GM21737 (cell line): Measurements from ENCODE around the gene ZNF527.
"Not testable (repeated sequence)": the region's sequence is repeated elsewhere in the genome, so short reads cannot be mapped to it uniquely, and the experiment has no call there.

Experiments
- ATAC-seq: cut with Tn5 transposase; IDR thresholded peaks from one replicate; pipeline ENCODE4 v1.9.1; 2021; ENCODE audit warnings: mild to moderate bottlenecking, moderate library complexity; ENCODE audit not compliant: unreplicated experiment

The ZNF527 gene

GRCh38 chr19:37370880-37371661 is at the start of gene ZNF527:
Gene ZNF527, plus strand, starts transcription at chr19:37371099. Its CDS starts 3,100 bp downstream, at chr19:37374199.
- ATAC-seq: peak; percentile 94

DNA sequence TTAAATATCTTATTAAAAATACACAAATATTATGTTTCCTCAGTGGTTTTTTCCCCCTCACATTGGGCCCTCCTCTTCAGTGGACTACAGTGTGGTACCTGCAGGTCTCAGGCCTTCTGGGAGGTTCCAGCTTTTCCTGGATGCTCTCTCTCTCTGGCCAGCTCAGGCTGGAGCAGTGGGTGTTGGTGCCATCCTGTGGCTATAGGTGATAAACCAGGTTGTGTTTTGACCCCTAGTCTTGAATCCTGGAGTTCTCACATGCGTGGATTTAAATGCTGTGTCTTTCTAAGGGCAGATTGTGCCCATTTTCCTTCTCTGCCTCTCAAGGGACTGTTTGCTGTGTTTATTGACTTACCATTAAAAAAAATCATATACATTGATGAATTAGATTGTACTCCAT is 41.2 kb upstream of the ZNF527 start:
- no peak for ATAC-seq

DNA sequence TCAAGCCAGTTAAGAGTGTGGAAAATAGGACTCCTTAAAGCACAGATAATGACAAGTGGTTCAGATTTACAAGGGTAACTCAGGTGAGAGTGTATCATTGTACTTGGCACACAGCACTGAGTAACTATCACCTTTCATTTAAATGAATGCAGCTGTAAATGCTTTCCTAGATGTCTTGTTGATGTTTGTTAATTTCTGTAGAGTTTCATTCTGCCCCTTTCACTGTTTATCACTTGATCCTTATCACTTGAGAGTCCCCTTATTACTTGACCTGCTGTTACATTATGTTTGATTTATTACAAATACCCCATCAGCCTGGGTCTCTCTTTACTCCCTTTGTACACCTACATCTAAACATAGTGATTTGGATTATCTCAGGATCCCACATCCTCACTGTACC is 38.1 kb upstream of the ZNF527 start:
- no peak for ATAC-seq

DNA sequence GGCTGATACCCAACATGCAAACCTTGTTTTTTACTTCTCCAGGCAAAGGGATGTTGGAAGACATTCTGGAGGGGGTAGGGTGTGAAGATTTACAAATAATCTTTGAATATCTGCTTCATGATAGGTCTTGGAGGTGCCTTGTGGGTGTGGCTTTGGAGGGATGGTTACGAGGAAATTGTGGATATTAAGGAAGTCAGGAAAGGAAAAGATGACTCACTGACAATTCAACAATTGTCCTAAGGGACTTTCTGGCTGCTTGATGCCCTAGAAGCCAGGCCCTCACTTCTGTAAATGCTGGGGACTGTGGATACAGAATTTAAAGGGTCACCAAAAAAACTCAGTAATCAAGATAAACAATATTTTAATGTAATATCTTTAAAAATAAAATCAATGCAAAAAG is 37.4 kb upstream of the ZNF527 start:
- no peak for ATAC-seq

- ATAC-seq: peak; percentile 94
These were observed 36.5 kb upstream of the ZNF527 start for GRCh38 chr19:37334179-37335071.

DNA sequence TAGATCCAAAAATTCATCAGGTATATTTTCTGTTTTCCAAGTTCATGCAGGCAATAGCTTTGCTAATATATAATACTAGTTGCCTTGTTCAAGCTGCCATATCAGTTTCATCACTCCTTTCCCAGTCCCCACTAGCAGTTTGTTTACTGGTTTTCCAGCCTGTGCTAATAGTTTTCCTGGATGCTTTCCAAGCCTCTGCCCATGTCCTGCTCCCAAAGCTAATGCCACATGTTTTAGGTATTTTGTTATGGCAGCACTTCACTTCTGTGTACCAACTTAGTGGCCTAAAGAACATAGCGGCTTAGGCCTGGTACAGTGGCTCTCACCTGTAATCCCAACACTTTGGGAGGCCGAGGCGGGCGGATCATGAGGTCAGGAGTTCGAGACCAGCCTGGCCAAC is 28.1 kb upstream of the ZNF527 start:
- no peak for ATAC-seq

DNA sequence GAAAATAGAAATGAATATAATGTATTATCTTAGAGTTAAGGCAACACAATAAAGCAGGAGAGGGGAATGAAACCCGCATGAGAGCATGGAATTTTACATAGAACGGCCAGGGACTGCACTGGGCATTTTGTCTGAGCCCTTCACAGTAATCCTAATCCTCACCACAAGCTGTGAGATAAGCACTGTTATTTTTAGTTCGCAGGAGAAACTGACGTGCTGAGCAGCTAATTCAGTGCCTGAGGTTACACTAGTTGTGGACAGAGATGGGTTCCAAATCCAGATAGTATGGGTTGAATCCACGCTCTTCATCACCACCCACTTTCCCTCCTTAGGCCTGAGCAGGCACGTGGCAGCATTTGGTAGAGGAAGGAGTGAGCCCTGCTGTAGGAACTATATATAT is 24.8 kb upstream of the ZNF527 start:
- no peak for ATAC-seq

DNA sequence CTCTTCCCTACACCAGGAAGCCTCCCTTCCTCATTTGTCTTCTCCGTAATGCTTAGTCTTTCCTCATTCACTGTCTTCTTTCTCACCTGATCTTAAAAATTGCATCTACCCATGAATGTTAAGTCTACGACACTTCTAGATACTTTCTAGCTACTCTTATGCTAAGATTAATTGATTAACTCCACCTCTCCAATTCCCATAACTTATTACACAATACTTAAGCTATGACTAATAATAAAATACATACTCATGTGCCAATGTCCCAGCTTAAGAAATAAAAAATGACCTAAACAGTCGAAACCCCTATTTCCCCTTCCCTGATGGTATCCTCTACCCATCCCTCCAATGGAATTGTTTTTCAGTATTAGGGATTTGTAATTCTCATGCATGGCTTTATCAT is 22.8 kb upstream of the ZNF527 start:
- ATAC-seq: no peak

GRCh38 chr19:37353968-37354367 is 16.9 kb upstream of the ZNF527 start:
- ATAC-seq: no peak

GRCh38 chr19:37355901-37356300 is 15.0 kb upstream of the ZNF527 start:
- ATAC-seq: no peak

- no peak for ATAC-seq
These were observed 8.9 kb upstream of the ZNF527 start for GRCh38 chr19:37361994-37362393.

- no peak for ATAC-seq
These were observed 8.2 kb upstream of the ZNF527 start for GRCh38 chr19:37362733-37363132.

DNA sequence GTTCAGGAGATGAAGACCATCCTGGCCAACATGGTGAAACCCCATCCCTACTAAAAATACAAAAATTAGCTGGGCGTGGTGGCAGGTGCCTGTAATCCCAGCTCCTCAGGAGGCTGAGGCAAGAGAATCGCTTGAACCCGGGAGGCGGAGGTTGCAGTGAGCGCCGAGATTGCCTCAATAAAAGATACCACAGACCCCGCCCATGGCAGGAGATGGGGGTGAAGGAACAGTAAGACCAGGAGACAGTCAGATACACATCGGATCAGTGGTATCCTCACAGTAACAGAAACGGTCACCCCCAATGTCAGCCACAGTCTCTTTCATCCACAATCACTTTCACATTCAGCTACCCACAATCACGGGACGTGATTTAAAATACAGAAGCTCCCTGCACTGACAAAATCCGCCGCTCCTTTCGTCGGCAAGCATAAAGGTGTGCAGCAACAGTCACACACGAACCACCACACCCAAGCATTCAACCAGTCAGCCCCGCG is 466 bp upstream of the ZNF527 start:
- ATAC-seq: peak; percentile 18

DNA sequence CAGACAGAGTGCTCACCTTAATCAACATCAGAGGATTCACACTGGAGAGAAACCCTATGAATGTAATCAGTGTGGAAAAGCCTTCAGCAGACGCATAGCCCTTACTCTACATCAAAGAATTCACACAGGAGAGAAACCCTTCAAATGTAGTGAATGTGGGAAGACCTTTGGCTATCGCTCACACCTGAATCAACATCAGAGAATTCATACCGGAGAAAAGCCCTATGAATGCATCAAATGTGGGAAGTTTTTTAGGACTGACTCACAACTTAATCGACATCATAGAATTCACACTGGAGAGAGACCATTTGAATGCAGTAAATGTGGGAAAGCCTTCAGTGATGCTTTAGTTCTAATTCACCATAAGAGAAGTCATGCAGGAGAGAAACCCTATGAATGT is 18.3 kb downstream of the ZNF527 start:
- no peak for ATAC-seq

DNA sequence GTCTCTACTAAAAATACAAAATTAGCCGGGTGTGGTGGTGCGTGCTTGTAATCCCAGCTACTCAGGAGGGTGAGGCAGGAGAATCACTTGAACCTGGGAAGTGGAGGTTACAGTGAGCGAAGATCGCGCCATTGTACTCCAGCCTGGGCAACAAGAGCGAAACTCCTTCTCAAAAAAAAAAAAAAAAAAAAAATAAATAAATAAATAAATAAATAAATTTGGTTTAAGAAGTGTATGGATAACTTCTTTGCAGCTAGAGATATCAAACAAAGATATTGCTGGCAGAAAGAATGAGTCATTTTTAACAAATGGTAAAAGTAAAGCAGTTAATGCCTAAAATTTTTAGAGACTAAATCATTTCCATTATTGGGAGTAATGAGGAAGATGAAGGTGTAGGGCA is 20.5 kb downstream of the ZNF527 start:
- not testable (repeated sequence) for ATAC-seq

- no peak for ATAC-seq
These were observed 30.2 kb downstream of the ZNF527 start for GRCh38 chr19:37401078-37401477.

DNA sequence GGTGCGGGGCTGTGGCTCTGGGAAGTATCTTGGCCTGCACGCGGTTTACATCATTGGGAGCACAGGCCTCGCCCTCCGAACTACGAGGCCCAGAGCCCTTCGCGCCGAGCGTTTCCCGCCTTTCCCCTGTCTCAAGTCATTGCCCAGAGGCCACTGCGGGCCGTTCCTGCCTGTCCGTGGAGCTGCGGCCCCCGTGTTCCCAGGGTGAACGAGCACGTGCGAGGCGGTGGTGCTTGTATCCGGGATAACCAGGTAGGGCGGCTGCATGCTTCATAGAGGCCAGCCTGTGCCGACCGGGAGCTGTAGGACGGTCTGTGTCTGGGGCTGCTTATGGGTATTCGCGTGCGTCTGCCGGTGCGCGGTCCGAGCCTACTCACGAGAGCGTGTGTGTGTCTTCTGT is 32.5 kb downstream of the ZNF527 start:
- ATAC-seq: no peak

- ATAC-seq: not testable (repeated sequence)
These were observed 35.4 kb downstream of the ZNF527 start for GRCh38 chr19:37406140-37406846.

GRCh38 chr19:37412700-37413099 is 41.8 kb downstream of the ZNF527 start:
- ATAC-seq: no peak

DNA sequence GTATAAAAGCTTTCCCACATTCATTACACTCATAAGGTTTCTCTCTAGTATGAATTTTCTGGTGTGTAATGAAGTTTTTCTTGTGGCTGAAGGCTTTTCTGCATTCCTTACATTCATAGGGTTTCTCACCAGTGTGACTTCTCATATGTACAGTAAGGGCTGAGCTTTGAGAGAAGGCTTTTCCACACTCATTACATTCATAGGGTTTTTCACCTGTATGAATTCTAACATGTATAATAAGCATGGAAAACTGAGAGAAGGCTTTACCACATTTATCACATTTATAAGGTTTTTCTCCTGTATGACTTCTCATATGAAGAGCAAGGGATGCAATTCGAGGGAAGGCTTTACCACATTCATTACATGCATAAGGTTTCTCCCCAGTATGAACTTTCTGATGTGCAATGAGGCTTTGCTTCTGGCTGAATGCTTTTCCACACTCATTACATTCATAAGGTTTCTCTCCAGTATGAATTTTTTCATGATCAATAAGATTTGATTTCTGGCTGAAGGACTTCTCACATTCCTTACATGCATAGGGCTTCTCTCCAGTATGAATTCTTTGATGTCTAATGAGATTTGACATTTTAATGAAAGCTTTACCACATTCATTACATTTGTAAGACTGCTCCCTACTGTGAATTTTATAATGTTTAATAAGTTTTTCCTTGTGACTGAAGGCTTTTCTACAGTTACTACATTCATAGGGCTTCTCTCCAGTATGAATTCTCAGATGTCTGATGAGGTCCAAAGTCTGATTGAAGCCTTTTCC is 42.6 kb downstream of the ZNF527 start:
- ATAC-seq: no peak
